HG03521 (cell line): ENCODE data around the gene NTSR1.

Experiments used
- ATAC-seq: cut with Tn5 transposase; IDR thresholded peaks from one replicate; pipeline ENCODE4 v1.9.1; 2021; ENCODE audit warnings: mild to moderate bottlenecking, moderate library complexity; ENCODE audit not compliant: unreplicated experiment

Gene NTSR1

GRCh38 chr20:62797671-62798532, 89.3 kb downstream of the NTSR1 start:
- ATAC-seq, result no peak

DNA sequence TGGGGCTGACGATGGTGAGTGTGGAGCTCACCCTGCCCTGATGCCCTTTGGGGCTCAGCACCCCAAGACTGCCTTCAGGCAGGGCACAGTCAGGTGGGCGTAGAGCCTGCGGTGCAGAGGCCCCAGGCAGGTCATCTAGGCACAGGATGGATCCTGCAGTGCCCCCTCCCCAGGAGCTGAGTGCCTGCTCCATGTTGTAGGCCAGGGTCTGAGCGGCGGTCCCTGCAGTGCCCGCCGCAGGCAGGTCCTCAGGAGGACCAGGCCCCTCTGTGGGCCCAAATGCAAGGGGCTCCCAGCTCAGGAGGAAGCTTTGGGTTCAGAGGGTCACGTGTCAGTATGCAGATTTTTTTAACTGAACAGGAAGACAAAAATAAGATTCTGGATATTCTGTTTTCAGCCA, 90.4 kb downstream of the NTSR1 start:
- no peak for ATAC-seq

DNA sequence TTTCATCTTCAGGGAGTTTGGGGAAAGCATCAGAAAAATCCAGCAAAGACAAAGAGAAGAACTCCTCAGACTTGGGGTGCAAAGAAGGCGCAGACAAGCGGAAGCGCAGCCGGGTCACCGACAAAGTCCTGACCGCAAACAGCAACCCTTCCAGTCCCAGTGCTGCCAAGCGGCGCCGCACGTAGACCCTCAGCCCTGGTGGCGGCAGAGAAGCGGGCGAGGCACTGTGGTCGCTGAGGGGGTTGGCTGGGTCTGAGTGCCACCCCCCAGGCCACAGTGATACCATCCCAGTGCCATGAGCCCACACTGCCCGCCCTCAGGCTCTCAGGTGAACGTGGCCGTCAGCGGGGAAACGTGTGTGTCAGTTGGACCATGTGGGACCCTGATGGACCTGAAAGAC, 90.8 kb downstream of the NTSR1 start:
- ATAC-seq, result no peak

DNA sequence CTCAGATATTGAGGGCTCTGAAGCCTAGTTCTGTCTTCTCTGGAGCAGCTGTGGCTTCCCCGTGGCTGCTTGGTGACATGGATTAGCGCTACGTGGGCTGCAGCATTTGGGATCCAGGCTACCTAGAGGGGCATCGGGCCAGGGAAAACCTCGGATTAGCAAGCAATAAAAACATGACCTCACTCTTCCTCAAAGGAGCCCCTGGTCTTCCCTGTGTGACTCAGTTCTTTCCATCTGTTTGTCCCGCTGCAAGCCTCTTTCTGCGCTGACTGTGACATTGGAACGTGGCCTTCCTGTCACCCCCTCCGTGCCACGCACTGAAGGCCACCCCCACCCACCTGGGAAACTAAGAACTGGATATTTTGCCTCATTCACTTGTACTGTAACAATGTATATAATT, 91.2 kb downstream of the NTSR1 start:
- no peak for ATAC-seq

GRCh38 chr20:62800314-62801259, 92.0 kb downstream of the NTSR1 start:
- no peak for ATAC-seq

DNA sequence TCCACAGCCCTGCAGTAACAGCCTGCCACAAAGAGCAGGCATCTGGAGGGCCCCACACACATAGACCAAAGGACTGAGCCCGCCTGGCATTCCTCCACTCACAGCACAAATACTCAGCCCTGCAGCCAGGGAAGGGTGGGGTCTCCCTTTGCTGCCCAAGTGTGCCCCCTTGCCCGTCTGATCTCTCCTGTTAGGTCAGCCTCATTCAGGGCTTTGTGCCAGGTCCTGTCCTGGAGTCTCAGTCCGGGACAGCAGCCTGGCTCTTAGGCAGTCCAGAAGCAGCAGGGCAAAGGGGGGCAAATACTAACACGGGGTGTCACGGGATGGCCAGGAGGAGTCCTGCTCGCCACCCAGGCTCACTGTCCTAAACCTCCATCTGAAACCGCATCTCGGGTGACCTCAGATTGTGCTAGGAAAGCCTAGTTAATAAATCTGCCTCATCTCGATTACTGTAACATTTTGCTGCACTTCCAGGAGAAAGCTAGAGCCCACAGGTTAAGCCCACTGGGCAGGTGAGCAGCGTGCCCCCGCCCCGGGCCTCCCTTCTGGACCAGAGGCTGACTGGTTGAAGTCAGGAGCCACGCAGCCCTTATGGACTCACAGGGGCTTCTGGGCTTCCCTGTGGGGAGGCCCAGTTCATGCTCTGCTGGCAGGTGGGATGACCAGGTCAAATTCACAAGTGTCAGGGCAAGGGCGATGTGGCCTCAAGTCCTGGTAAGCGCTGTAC, 92.8 kb downstream of the NTSR1 start:
- no peak for ATAC-seq

DNA sequence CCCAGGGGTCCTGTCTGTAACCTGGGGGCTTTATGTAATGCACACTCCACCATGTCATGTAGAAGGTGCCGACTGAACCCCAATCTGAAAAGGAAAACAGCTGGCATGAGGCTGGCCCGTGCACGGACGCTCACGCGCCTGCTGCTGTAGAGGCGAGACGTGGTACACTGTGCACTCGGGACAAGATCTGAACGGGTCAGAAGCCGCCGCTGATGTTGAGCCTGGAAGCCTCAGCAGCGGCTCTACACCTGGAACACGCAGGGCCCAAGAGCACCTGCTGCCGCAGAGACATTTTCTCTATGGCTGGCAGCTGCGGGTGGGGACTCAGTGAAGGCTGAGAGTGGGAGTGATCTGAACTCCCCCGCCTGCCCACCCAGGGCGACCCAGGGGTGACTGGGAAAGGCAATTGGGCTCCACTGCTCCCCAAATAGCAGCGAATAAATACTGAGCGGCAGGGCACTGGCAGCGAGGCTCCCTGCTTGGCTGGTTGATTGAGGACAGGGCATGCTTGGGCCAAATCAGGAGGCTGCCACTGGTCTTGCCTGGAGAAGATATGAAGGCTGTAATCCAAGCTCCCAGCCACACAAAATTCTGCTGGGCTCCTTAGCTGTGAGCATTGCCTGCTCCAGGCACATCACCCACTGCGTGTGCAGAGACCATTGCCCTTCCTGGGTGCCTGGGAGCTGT, 93.5 kb downstream of the NTSR1 start:
- ATAC-seq, result no peak

DNA sequence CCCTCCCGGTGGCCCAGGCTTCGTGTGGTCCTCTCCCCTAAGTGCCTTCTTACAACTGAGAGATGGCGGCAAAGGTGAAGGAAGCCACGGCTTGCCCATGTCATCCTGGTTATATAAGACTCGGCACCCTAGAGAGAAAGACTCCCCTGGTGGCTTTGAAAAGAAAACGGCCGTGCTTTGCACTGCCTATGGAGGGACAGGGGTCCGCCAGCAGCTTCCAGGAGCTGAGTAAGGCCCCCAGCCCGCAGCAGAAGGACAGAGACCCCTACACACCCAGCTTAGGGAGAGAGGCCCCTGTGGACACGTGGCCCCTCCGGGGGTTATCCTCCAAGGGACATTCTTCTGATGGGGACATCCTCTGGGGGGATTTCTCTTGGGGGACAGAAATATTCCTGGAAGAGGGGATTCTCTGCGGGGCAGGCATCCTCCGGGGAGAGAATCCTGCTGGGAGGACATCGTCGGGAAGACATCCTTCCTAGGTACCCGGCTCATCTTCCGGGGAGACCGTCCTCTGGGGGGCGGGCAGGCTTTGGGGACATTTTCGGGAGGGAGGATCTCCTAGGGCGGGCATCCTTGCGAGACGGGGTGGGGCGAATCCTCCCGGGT, 95.5 kb downstream of the NTSR1 start:
- ATAC-seq, result no peak

DNA sequence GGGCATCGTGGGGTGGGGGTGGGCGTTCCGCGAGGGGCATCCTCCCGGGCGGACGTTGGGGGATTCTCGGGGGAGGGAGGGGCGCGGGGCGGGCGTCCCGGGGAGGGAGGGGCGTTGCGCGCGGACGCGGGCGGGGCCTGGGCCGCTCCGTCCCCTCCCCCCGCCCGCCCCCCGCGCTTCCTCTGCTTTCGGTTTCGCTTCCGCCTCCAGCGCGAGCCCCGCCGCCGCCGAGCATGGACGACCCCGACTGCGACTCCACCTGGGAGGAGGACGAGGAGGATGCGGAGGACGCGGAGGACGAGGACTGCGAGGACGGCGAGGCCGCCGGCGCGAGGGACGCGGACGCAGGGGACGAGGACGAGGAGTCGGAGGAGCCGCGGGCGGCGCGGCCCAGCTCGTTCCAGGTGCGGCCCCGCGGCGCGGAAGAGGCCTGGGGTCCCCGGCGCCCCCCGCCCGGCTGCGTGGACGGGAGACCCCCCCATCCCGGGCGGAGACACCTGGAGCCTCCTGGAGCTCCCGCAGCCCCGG, 96.1 kb downstream of the NTSR1 start, which contains the start of gene OGFR:
TSS of gene OGFR (plus strand) at position 209 of the 528 bp plus-strand sequence. CDS start at position 234, 25 bp downstream.
- ATAC-seq, result no peak

DNA sequence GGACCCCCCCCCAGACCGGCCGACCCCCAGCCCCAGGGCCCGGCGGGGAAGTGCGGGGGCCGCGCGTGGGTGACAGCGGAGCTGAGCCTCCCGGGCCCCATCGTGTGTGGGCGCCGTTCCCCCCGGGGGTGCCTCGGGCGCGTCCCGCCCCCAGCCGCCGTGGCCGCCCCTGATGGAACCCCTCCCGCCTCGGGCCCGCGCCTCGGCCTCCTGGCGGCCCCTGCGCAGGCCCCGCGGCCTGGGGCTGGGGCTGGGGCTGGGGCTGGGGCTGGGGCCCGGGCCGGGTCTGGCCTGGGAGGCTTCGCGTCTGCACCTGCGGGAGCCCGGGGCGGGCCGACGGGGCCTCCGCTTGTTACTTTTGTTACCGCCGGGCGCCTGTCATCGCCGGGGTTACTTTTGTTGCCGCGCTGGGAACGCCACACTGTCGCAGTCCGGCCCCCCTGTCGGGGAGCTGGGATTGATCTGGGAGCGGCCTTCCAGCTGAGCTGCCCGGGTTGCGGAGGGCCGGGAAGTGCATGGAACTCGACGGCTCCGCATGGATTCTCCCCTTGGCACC, 96.6 kb downstream of the NTSR1 start:
- no peak for ATAC-seq

- ATAC-seq, result no peak
These were observed 97.2 kb downstream of the NTSR1 start for GRCh38 chr20:62805711-62806382.

- no peak for ATAC-seq
These were observed 97.9 kb downstream of the NTSR1 start for GRCh38 chr20:62806383-62807050.

DNA sequence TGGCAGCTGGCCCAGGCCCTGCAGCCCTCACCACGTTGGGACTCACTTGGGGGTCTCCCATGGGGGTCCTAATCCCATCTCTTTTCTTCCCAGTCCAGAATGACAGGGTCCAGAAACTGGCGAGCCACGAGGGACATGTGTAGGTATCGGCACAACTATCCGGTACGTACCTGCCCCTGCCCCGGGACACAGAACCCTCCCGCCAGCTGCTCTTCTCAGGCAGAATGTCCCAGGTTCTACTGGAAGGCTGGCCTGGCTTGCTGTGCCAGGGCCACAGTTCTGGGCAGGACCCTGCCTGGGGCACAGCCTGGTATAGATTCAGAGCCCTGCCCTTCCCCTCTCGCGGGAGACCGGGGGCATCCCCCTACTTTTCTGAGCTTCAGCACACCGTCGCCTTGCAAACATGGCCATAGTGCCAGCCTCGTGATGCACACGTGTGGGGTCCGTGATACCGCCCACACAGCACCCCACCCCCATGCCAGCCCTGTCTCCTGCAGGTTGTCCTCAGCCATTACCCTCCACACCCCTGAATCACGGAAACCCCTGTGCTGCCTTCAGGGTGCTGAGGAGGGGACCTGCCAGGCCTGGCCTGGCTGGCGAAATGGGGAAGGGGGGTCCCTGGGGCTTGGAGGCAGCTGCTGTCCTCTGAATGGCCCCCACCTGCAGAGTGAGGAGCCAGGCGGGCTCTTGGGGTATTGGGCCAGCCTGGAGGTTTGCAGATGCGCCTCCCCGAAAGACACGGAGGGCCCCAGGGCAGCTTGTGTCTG, 99.0 kb downstream of the NTSR1 start:
- ATAC-seq, result no peak

GRCh38 chr20:62808211-62808865, 99.7 kb downstream of the NTSR1 start:
- ATAC-seq, result no peak

- no peak for ATAC-seq
These were observed 101.1 kb downstream of the NTSR1 start for GRCh38 chr20:62809530-62810428.

- no peak for ATAC-seq
These were observed 102.7 kb downstream of the NTSR1 start for GRCh38 chr20:62811320-62811719.
